ENCODE measurements around the gene C1GALT1. TPM values are rescaled to one million over a fixed set of nuclear protein-coding genes. Genes with fewer than 3 reads are reported as not detected.

C1GALT1 gene
- total and polyA plus RNA-seq, 2 experiments from 2014 or later = 58.2 to 203 TPM

DNA sequence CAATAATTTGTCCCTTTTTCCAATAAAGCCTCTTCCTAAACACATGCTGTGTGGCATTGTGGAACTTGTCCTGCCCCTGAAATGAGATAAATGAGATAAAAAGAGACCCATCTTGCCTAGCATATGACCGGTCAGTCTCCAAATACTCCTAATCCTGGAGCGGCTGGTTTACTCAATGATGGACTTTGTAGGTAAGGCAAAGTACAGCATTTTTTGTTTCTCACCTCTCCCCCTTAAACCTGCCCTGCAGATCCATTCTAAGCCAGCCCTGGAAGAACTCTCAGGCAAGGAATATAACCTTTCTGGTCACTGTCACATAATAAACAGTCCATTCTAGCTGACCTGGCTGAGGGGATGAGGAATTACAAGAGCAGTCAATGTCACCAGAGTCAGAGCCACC, 110.7 kb downstream of the C1GALT1 start (continued):
- TF ChIP-seq, protein P1, sequence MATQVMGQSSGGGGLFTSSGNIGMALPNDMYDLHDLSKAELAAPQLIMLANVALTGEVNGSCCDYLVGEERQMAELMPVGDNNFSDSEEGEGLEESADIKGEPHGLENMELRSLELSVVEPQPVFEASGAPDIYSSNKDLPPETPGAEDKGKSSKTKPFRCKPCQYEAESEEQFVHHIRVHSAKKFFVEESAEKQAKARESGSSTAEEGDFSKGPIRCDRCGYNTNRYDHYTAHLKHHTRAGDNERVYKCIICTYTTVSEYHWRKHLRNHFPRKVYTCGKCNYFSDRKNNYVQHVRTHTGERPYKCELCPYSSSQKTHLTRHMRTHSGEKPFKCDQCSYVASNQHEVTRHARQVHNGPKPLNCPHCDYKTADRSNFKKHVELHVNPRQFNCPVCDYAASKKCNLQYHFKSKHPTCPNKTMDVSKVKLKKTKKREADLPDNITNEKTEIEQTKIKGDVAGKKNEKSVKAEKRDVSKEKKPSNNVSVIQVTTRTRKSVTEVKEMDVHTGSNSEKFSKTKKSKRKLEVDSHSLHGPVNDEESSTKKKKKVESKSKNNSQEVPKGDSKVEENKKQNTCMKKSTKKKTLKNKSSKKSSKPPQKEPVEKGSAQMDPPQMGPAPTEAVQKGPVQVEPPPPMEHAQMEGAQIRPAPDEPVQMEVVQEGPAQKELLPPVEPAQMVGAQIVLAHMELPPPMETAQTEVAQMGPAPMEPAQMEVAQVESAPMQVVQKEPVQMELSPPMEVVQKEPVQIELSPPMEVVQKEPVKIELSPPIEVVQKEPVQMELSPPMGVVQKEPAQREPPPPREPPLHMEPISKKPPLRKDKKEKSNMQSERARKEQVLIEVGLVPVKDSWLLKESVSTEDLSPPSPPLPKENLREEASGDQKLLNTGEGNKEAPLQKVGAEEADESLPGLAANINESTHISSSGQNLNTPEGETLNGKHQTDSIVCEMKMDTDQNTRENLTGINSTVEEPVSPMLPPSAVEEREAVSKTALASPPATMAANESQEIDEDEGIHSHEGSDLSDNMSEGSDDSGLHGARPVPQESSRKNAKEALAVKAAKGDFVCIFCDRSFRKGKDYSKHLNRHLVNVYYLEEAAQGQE (IDR thresholded peaks at IDR 0.05; ENCODE audit: unreplicated experiment) = no peak
- TF ChIP-seq POLR2AphosphoS5 (IDR thresholded peaks at IDR 0.05; ENCODE audit: low read depth) = no peak
- no peak for TF ChIP-seq NANOG (IDR thresholded peaks at IDR 0.05; ENCODE audit: borderline replicate concordance)
- TF ChIP-seq EZH2phosphoT487 (IDR thresholded peaks at IDR 0.05; ENCODE audit: unreplicated experiment) = no peak

DNA sequence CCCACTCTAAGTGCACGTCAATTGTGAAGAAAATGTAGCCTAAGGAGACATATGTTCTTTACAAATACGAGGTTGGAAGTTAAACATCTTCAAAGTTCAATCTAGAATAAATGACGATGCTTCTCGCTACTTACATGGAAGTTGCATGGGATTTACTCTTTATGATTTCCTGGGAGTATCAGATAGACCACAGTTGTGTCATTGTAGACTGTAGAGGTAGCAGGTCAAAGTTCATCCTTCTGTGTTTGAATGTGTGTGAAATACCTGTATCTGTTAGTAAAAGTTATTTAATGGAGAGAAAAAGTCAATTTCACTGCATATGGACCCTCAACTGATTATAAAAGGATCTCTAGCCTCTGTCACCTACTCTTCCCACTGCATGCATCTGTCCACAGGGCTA, 112.6 kb downstream of the C1GALT1 start:
- H3K4me3 Mint-ChIP-seq = no peak overlapping the region
- no peak for ATAC-seq
- H3K4me1 Mint-ChIP-seq = peaks cover 14% of the 10 kb centered on the region; the same call in 2 of the 3 replicates
- peaks cover 6% of the 10 kb centered on the region for H3K27me3 Mint-ChIP-seq (ENCODE audit: insufficient read depth, low read depth, poor library complexity)
- Histone ChIP-seq H3K4me3 (no peak overlapping the region), H2AFZ (no peak overlapping the region), H3F3A (replicated peaks; ENCODE audit: low read depth) (no peaks in the 10 kb centered on the region), H4K20me1 (replicated peaks; ENCODE audit: insufficient read depth) (no peaks in the 10 kb centered on the region), H3K27ac (ENCODE audit: low read depth) (no peak overlapping the region), H3K4me1 (ENCODE audit: insufficient read depth) (peaks cover 12% of the 10 kb centered on the region; the same call in 1 of the 2 replicates), H3K36me3 (ENCODE audit: insufficient read depth) (no peaks in the 10 kb centered on the region), H3K27me3 (ENCODE audit: insufficient read depth) (no peaks in the 10 kb centered on the region), H3K9me2 (ENCODE audit: insufficient read depth) (no peaks in the 10 kb centered on the region; the same call in 1 of the 2 replicates), H3K79me2 (replicated peaks; ENCODE audit: insufficient read depth) (no peaks in the 10 kb centered on the region), H3K4me2 (no peak overlapping the region)
- peaks cover 9% of the 10 kb centered on the region; the same call in 2 of the 3 replicates for H3K9me3 Mint-ChIP-seq
- H3K36me3 Mint-ChIP-seq (ENCODE audit: low read depth) = peaks cover 7% of the 10 kb centered on the region
- no peak overlapping the region for H3K27ac Mint-ChIP-seq
- TF ChIP-seq, protein P2, sequence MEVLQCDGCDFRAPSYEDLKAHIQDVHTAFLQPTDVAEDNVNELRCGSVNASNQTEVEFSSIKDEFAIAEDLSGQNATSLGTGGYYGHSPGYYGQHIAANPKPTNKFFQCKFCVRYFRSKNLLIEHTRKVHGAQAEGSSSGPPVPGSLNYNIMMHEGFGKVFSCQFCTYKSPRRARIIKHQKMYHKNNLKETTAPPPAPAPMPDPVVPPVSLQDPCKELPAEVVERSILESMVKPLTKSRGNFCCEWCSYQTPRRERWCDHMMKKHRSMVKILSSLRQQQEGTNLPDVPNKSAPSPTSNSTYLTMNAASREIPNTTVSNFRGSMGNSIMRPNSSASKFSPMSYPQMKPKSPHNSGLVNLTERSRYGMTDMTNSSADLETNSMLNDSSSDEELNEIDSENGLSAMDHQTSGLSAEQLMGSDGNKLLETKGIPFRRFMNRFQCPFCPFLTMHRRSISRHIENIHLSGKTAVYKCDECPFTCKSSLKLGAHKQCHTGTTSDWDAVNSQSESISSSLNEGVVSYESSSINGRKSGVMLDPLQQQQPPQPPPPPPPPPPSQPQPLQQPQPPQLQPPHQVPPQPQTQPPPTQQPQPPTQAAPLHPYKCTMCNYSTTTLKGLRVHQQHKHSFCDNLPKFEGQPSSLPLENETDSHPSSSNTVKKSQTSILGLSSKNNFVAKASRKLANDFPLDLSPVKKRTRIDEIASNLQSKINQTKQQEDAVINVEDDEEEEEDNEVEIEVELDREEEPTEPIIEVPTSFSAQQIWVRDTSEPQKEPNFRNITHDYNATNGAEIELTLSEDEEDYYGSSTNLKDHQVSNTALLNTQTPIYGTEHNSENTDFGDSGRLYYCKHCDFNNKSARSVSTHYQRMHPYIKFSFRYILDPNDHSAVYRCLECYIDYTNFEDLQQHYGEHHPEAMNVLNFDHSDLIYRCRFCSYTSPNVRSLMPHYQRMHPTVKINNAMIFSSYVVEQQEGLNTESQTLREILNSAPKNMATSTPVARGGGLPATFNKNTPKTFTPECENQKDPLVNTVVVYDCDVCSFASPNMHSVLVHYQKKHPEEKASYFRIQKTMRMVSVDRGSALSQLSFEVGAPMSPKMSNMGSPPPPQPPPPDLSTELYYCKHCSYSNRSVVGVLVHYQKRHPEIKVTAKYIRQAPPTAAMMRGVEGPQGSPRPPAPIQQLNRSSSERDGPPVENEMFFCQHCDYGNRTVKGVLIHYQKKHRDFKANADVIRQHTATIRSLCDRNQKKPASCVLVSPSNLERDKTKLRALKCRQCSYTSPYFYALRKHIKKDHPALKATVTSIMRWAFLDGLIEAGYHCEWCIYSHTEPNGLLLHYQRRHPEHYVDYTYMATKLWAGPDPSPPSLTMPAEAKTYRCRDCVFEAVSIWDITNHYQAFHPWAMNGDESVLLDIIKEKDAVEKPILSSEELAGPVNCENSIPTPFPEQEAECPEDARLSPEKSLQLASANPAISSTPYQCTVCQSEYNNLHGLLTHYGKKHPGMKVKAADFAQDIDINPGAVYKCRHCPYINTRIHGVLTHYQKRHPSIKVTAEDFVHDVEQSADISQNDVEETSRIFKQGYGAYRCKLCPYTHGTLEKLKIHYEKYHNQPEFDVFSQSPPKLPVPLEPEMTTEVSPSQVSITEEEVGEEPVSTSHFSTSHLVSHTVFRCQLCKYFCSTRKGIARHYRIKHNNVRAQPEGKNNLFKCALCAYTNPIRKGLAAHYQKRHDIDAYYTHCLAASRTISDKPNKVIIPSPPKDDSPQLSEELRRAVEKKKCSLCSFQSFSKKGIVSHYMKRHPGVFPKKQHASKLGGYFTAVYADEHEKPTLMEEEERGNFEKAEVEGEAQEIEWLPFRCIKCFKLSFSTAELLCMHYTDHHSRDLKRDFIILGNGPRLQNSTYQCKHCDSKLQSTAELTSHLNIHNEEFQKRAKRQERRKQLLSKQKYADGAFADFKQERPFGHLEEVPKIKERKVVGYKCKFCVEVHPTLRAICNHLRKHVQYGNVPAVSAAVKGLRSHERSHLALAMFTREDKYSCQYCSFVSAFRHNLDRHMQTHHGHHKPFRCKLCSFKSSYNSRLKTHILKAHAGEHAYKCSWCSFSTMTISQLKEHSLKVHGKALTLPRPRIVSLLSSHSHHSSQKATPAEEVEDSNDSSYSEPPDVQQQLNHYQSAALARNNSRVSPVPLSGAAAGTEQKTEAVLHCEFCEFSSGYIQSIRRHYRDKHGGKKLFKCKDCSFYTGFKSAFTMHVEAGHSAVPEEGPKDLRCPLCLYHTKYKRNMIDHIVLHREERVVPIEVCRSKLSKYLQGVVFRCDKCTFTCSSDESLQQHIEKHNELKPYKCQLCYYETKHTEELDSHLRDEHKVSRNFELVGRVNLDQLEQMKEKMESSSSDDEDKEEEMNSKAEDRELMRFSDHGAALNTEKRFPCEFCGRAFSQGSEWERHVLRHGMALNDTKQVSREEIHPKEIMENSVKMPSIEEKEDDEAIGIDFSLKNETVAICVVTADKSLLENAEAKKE (CRISPR knock-in tag; IDR thresholded peaks at IDR 0.05) = no peak
- TF ChIP-seq, protein P3, sequence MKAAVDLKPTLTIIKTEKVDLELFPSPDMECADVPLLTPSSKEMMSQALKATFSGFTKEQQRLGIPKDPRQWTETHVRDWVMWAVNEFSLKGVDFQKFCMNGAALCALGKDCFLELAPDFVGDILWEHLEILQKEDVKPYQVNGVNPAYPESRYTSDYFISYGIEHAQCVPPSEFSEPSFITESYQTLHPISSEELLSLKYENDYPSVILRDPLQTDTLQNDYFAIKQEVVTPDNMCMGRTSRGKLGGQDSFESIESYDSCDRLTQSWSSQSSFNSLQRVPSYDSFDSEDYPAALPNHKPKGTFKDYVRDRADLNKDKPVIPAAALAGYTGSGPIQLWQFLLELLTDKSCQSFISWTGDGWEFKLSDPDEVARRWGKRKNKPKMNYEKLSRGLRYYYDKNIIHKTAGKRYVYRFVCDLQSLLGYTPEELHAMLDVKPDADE (IDR thresholded peaks at IDR 0.05) = no peak
- TF ChIP-seq STAT1 (IDR thresholded peaks at IDR 0.05; ENCODE audit: unreplicated experiment) = no peak
- no peak for TF ChIP-seq ZNF331 (CRISPR knock-in tag; IDR thresholded peaks at IDR 0.05; ENCODE audit: low read depth)
- TF ChIP-seq NANOG (IDR thresholded peaks at IDR 0.05; ENCODE audit: borderline replicate concordance) = no peak
- DNase-seq (ENCODE audit: low spot score) = no peak
